Stimulated activated CD4-positive, alpha-beta T cell treated with anti-CD3 and anti-CD28 coated beads, Interleukin-4, amount 100 ng/mL, for 48 hours (primary cell): ENCODE results near the gene RAB44.

Experiments
- DNase-seq, 2 donors: peaks; one replicate each; pipeline ENCODE4 v3.0.0-alpha.2; 2020; ENCODE audit warnings: low read depth in 2 of 2

Gene RAB44

GRCh38 chr6:36730424-36731380 is 33.1 kb downstream of the RAB44 start:
- no peak for DNase-seq

GRCh38 chr6:36731622-36732310 is 34.1 kb downstream of the RAB44 start:
- DNase-seq: no peak

- DNase-seq: no peak
Measured at GRCh38 chr6:36733300-36733699, 35.7 kb downstream of the RAB44 start.

GRCh38 chr6:36734486-36735060 is 36.9 kb downstream of the RAB44 start:
- no peak for DNase-seq

- DNase-seq: peak in 1 of 2 donors; percentile 22
Measured at GRCh38 chr6:36735110-36736071, 37.8 kb downstream of the RAB44 start.

- no peak for DNase-seq
Measured at GRCh38 chr6:36737043-36737785, 39.6 kb downstream of the RAB44 start.

GRCh38 chr6:36738108-36738507 is 40.5 kb downstream of the RAB44 start:
- DNase-seq: no peak

- DNase-seq: no peak
Measured at GRCh38 chr6:36739947-36740817, 42.6 kb downstream of the RAB44 start.

- DNase-seq: no peak
Measured at GRCh38 chr6:36740818-36741179, 43.2 kb downstream of the RAB44 start.

- DNase-seq: no peak
Measured at GRCh38 chr6:36742146-36742545, 44.5 kb downstream of the RAB44 start.

GRCh38 chr6:36743032-36743431 is 45.4 kb downstream of the RAB44 start:
- DNase-seq: no peak

- DNase-seq: no peak
Measured at GRCh38 chr6:36743538-36744303, 46.1 kb downstream of the RAB44 start.

GRCh38 chr6:36744304-36744673 is 46.7 kb downstream of the RAB44 start:
- no peak for DNase-seq

- DNase-seq: no peak
Measured at GRCh38 chr6:36745283-36745682, 47.7 kb downstream of the RAB44 start.

GRCh38 chr6:36745836-36746235 is 48.2 kb downstream of the RAB44 start:
- no peak for DNase-seq

- DNase-seq: no peak
Measured at GRCh38 chr6:36746251-36746650, 48.6 kb downstream of the RAB44 start.

GRCh38 chr6:36749829-36750489 is 52.3 kb downstream of the RAB44 start:
- no peak for DNase-seq

GRCh38 chr6:36751091-36751490 is 53.5 kb downstream of the RAB44 start:
- DNase-seq: no peak

- DNase-seq: no peak
Measured at GRCh38 chr6:36751833-36752186, 54.2 kb downstream of the RAB44 start.
